HG03442 (cell line): Measurements from ENCODE around the gene SPACA9.

ENCODE experiments used
- ATAC-seq: cut with Tn5 transposase; IDR thresholded peaks from one replicate; pipeline ENCODE4 v1.9.1; 2021; ENCODE audit warnings: mild to moderate bottlenecking, moderate library complexity; ENCODE audit not compliant: unreplicated experiment

The SPACA9 gene

DNA sequence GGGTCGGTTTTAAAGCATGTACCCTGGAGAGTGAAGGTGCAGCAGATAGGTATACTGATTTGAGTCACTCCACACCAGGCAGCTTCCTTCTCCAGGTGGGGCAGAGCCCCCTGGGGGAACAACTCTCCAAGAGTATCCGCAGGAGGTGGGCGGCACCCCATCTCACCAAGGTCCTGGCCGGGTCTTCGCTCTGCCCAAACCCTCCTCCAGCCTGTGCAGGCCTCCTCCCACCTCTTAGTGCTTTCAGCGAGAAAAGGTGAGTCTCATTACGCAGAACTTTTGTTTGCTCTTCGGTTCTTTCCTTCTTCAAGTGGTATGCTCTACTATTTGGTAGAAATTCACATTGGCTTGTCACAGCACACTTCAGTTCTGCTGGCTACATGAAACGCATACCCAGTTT lies 13.7 kb downstream of the SPACA9 start:
- no peak for ATAC-seq

- ATAC-seq = no peak
These were observed 15.6 kb downstream of the SPACA9 start for GRCh38 chr9:132894346-132894745.

GRCh38 chr9:132894862-132895835 lies 16.5 kb downstream of the SPACA9 start:
- ATAC-seq = no peak

DNA sequence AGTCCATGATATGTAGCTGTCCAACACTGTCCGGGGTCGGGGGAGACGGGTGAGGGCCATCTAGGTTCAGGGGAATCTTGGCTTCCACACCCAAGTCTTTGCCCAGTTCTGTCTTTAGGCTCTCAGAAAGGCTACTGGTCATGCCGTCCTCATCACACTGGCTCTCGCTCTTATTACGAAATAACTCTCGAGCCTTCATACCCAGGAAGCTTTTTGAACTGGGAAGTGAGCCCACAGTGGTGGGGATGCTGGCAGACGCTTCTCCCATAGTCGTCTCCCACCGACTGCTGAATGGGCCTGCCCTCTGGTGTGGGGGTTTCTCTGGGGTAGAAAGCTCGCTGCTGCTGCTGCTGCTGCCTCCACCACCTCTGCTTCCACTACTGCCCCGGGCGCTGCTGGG lies 17.6 kb downstream of the SPACA9 start:
- ATAC-seq = no peak

- ATAC-seq = no peak
These were observed 18.2 kb downstream of the SPACA9 start for GRCh38 chr9:132896906-132897305.

- no peak for ATAC-seq
These were observed 19.4 kb downstream of the SPACA9 start for GRCh38 chr9:132898051-132898450.

- ATAC-seq = no peak
These were observed 23.4 kb downstream of the SPACA9 start for GRCh38 chr9:132901858-132902831.

GRCh38 chr9:132903574-132904492 lies 25.1 kb downstream of the SPACA9 start:
- ATAC-seq = no peak

GRCh38 chr9:132905726-132906125 lies 27.0 kb downstream of the SPACA9 start:
- no peak for ATAC-seq

DNA sequence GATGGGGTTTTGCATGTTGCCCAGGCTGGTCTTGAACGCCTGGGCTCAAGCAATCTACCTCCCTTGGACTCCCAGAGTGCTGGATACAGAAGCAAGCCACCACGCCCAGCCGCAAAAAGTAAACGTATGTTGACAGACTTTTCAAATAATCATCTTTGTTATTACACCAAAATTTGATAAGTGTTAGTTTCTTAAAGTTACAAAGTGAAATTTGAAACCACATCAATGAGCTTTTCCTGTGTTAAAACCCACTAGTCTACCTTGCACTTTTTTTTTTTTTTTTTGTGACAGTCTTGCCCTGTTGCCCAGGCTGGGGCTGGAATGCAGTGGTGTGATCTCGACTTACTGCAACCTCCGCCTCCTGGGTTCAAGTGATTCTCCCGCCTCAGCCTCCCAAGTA lies 29.9 kb downstream of the SPACA9 start:
- no peak for ATAC-seq

- ATAC-seq = no peak
These were observed 30.6 kb downstream of the SPACA9 start for GRCh38 chr9:132909311-132909710.

- no peak for ATAC-seq
These were observed 31.7 kb downstream of the SPACA9 start for GRCh38 chr9:132910376-132910775.

- ATAC-seq = no peak
These were observed 33.4 kb downstream of the SPACA9 start for GRCh38 chr9:132912131-132912530.

DNA sequence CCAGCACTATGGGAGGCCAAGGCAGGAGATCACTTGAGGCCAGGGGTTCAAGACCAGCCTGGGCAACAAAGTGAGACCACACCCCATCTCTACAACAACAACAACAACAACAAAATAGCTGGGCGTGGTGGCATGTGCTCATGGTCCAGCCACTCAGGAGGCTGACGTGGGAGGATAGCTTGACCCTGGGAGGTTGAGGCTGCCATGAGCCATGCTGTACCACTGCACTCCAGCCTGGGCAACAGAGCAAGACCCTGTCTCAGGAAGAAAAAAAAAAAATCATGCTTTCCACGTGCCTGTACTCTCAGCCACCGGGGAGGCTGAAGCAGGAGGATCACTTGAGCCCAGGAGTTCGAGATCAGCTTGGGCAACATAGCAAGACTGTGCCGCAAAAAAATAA lies 36.2 kb downstream of the SPACA9 start:
- no peak for ATAC-seq

DNA sequence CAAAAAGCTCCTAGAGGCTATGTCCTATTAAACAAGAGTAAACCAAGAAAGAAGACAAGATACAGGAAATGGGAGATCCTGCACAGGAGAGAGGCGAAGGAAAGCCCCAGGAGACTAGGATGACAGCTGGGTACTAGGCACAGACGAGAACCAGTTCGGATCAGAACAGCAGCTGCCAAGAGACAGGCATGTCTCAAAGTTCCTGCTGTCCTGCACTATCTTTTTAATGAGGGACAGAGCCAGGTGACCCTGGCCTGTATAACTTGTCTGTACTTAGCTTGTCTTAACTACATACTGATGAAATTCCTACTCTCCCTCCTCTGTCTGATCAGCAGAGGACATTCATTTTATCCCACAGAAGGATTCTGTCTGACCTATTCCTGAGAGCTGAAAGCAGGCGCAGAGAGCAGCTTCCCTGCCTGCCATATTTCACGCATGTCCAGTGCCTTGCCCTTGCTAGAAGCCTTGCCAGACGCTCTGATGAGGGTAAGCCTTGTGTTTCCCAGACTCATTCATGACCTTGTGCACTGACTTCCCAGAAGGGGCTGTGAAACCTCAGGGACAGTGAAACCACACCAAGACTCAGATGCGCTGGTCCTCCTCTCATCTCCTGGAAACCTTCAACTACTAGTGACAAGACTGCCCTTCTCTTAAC lies 41.0 kb downstream of the SPACA9 start:
- no peak for ATAC-seq

DNA sequence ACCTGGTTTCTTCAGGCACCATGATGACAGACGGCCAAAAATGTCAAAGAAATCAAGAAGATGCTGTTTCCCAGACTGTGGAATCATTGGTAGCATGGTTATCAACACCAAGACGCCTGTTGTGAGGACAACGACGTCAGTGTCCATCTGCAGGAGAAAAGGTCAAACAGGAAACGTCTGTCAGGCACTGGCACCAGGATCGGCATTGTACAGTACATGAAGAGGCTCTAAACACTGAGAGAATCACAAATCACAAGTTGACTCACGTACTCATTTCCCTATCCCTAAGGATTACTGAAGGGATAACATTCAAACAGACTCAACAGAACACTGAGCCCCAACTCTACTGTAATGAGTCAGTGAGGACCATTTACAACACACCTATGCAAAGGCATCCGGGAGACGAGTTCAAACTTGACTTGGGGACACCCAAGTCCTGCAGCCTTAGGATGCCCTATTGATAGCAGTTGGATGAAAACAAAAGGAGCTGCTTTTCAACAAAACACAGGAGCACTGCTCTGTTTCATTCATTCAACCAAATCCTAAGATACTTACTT lies 44.7 kb downstream of the SPACA9 start:
- ATAC-seq = no peak

DNA sequence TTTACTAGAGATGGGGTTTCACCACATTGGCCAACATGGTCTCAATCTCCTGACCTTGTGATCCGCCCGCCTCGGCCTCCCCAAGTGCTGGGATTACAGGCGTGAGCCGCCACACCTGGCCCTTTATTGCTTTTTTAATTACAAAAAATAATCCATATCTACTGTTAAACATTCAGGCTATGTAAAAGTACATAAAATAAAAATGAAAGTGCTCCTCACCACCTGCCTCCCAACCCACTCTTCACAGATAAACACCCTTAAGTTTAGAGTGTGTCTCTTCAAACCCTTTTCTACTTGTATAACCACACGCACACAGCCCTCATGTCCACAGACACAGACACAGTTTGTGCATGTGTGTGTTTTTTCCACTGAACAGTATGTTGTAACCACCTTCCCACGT lies 49.0 kb downstream of the SPACA9 start:
- no peak for ATAC-seq

DNA sequence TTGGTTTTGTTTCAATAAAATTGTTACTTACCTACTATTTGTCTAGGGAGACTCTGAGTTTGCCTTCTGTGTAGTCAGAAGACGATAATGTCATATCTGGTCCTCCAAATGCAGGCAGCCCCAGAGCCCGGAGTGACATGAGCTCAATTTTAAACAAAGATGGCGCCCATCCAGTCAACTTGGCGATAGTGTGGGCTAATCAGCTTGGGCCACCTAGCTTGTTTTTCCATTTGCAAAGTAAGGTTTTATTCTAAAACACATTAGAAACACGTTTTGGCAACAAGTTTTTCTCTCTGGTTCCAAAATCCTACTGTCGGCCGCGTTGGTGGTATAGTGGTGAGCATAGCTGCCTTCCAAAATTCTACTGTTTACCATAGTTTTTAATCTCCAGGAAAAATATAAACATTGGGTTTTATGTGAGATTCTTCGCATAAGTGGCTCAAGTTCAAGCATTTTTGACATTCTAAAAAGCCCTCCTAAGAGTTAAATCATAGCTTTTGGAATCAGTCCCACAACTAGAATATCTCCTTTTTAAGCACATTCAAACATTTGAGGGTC lies 52.6 kb downstream of the SPACA9 start:
- ATAC-seq = no peak

GRCh38 chr9:132935026-132935425 lies 56.3 kb downstream of the SPACA9 start:
- no peak for ATAC-seq
